GM23248 (cell line): ENCODE data around the gene CDKAL1. TPM values are rescaled to one million over a fixed set of nuclear protein-coding genes. Genes with fewer than 3 reads are reported as not detected.
A peak's percentile ranks its signal among the peaks of the same experiment; 100 is the strongest.

Source experiments
- DNase-seq: peaks from one replicate; pipeline ENCODE4 v3.0.0-alpha.2; 2015
- H2AFZ ChIP-seq: fragments of 200-600 bp; sonication (generic); 2 replicates; pipeline ENCODE4 v1.6.1; 2016; ENCODE audit warnings: antibody characterized with exemption
- H3F3A ChIP-seq: fragments of 200-600 bp; sonication (generic); 2 replicates; pipeline ENCODE4 v1.6.1; 2016; ENCODE audit warnings: mild to moderate bottlenecking, antibody characterized with exemption, mixed run types; ENCODE audit not compliant: insufficient read depth
- H3K27ac ChIP-seq: fragments of 200-600 bp; sonication (generic); 2 replicates; pipeline ENCODE4 v1.5.1; 2016; ENCODE audit warnings: mild to moderate bottlenecking
- H3K27me3 ChIP-seq: fragments of 200-600 bp; sonication (generic); replicated peaks from 2 replicates; pipeline ENCODE4 v1.6.1; 2016; ENCODE audit warnings: mild to moderate bottlenecking; ENCODE audit not compliant: insufficient read depth
- H3K36me3 ChIP-seq: fragments of 200-600 bp; sonication (generic); 2 replicates; pipeline ENCODE4 v1.6.1; 2016; ENCODE audit warnings: low read depth, mild to moderate bottlenecking
- H3K4me1 ChIP-seq: fragments of 200-600 bp; sonication (generic); 2 replicates; pipeline ENCODE4 v1.6.1; 2016; ENCODE audit warnings: mild to moderate bottlenecking; ENCODE audit not compliant: insufficient read depth
- H3K4me2 ChIP-seq: fragments of 200-600 bp; sonication (generic); one replicate; pipeline ENCODE4 v1.6.1; 2016; ENCODE audit warnings: mild to moderate bottlenecking; ENCODE audit not compliant: unreplicated experiment
- H3K4me3 ChIP-seq: fragments of 200-600 bp; sonication (generic); 2 replicates; pipeline ENCODE4 v1.5.1; 2016; ENCODE audit warnings: mild to moderate bottlenecking
- H3K79me2 ChIP-seq: fragments of 200-600 bp; sonication (generic); 2 replicates; pipeline ENCODE4 v1.6.1; 2016; ENCODE audit warnings: mild to moderate bottlenecking; ENCODE audit not compliant: insufficient read depth
- H3K9ac ChIP-seq: fragments of 200-600 bp; sonication (generic); 2 replicates; pipeline ENCODE4 v1.6.1; 2016; ENCODE audit warnings: mild to moderate bottlenecking
- H3K9me2 ChIP-seq: fragments of 200-600 bp; sonication (generic); 2 replicates; pipeline ENCODE4 v1.6.1; 2016; ENCODE audit warnings: mixed run types, mild to moderate bottlenecking, moderate library complexity; ENCODE audit not compliant: insufficient read depth
- H3K9me3 ChIP-seq: fragments of 200-600 bp; sonication (generic); one replicate; pipeline ENCODE4 v1.6.1; 2017; ENCODE audit warnings: low read depth
- H4K20me1 ChIP-seq: fragments of 200-600 bp; sonication (generic); 2 replicates; pipeline ENCODE4 v1.6.0; 2016; ENCODE audit not compliant: insufficient read depth
- EZH2 ChIP-seq: fragments of 200-600 bp; sonication (generic); IDR thresholded peaks from 2 replicates; pipeline ENCODE4 v1.6.1; 2018; ENCODE audit warnings: antibody characterized with exemption, mild to moderate bottlenecking; ENCODE audit not compliant: insufficient read depth, poor library complexity, severe bottlenecking
- EZH2phosphoT487 ChIP-seq: fragments of 200-600 bp; sonication (generic); IDR thresholded peaks from 2 replicates; pipeline ENCODE4 v1.6.1; 2018; ENCODE audit warnings: antibody characterized with exemption, moderate library complexity, mild to moderate bottlenecking, low read depth; ENCODE audit not compliant: insufficient read depth
- WGBS, 2 experiments: methylation state at CpG; one replicate each; pipeline ENCODE4 v1.1.6; 2015 to 2017; ENCODE audit warnings: low lambda C conversion rate in 2 of 2, low coverage in 1 of 2; ENCODE audit errors: missing lambda C conversion rate in 2 of 2; 5-methylcytosine and 5-hydroxymethylcytosine counted together
- in situ Hi-C: fragments of 300-500 bp; cut with MboI; formaldehyde crosslinking; loops from 2 replicates; pipeline ENCODE4 v1.15.0; 2020
- polyA plus RNA-seq: library from polyadenylated mRNA; unstranded; fragments of >200 nt; fragmentation: Nextera tagmentation; extraction: Ambion mirVana; gene quantifications from 2 replicates; pipeline ENCODE4 v1.2.1, GENCODE V29; 2016
- total RNA-seq: library from RNA; depleted of rRNA; stranded (reverse); fragments of >200 nt; shearing (Covaris generic); gene quantifications from 2 replicates; pipeline ENCODE4 v1.2.3, GENCODE V29; 2014

CDKAL1 gene
- total and polyA plus RNA-seq, 2 experiments from 2014 or later: 7.5 to 10.8 TPM

DNA sequence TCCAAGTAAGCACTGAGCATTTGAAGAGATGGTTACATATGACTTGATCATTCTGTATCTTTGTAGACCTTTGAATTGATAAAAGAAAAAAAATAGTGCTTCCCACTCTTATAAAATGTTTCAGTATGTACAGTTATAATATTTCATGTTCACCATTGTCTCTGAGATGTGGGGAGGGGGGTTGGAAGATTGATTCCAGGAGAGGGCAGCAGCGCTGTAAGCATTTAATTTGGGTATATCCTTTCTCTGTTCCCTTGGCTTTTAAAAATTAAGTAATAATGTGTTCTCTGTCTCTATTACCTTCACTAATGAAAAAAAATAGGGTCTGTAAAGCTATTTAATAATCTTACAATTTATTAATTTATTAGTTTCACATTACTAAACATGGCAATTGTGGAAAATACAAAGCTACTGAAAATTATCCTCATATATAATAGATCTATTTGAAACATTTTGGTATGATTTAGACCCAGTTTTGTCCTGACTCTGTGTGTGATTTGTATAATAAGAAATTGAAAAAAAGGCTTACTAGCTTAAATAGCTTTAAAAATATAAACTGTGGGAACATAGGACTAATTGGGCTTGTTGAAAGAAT, 341.2 kb downstream of the CDKAL1 start:
- H3K27ac ChIP-seq: no peak overlapping the region
- in situ Hi-C loops: loop anchor here (10.0 kb wide), 1 partner anchor 709 kb away; no protein-coding TSS in a partner anchor
- peak; percentile 38 for DNase-seq

GRCh38 chr6:20876036-20876435, 341.8 kb downstream of the CDKAL1 start:
- peak overlapping the region; percentile 50 for H3K4me2 ChIP-seq
- H3K27ac ChIP-seq: no peak overlapping the region
- H3K36me3 ChIP-seq: no peaks in the 10 kb centered on the region
- no peaks in the 10 kb centered on the region for H3K79me2 ChIP-seq
- peaks cover 30% of the 10 kb centered on the region for H3K4me1 ChIP-seq
- DNase-seq: peak; percentile 67
- H3F3A ChIP-seq: peaks cover 30% of the 10 kb centered on the region
- H3K27me3 ChIP-seq: no peaks in the 10 kb centered on the region
- H4K20me1 ChIP-seq: no peaks in the 10 kb centered on the region
- in situ Hi-C loops: loop anchor here (10.0 kb wide), 1 partner anchor 709 kb away; no protein-coding TSS in a partner anchor
- H3K9me3 ChIP-seq: no peaks in the 10 kb centered on the region
- no peaks in the 10 kb centered on the region for H3K9me2 ChIP-seq
- 27 to 56% methylated on average over 2 of the region's 2 CpGs for WGBS, 2 experiments
- no peak overlapping the region for H3K9ac ChIP-seq
- no peak overlapping the region for H3K4me3 ChIP-seq
- H2AFZ ChIP-seq: no peak overlapping the region
- no peak for TF ChIP-seq EZH2
- TF ChIP-seq EZH2phosphoT487: no peak

More for the DNA sequence above, 341.2 kb downstream of the CDKAL1 start:
- Histone ChIP-seq H3K4me1 (peaks cover 30% of the 10 kb centered on the region), H3K4me3 (no peak overlapping the region), H4K20me1 (no peaks in the 10 kb centered on the region), H3F3A (peaks cover 30% of the 10 kb centered on the region), H3K27me3 (no peaks in the 10 kb centered on the region), H3K9ac (no peak overlapping the region), H3K9me3 (no peaks in the 10 kb centered on the region), H3K4me2 (peak overlapping the region; percentile 50), H3K9me2 (no peaks in the 10 kb centered on the region), H2AFZ (no peak overlapping the region), H3K79me2 (no peaks in the 10 kb centered on the region), H3K36me3 (no peaks in the 10 kb centered on the region)
- TF ChIP-seq EZH2phosphoT487 (no peak), EZH2 (no peak)
- WGBS, 2 experiments: 95 to 100% methylated on average over 1 of the region's 1 CpG

- H3K4me1 ChIP-seq: peaks cover 30% of the 10 kb centered on the region
- H3K79me2 ChIP-seq: no peaks in the 10 kb centered on the region
- H4K20me1 ChIP-seq: no peaks in the 10 kb centered on the region
- no peaks in the 10 kb centered on the region for H3K9me2 ChIP-seq
- no peak overlapping the region for H2AFZ ChIP-seq
- no peaks in the 10 kb centered on the region for H3K27me3 ChIP-seq
- no peaks in the 10 kb centered on the region for H3K9me3 ChIP-seq
- in situ Hi-C loops: loop anchor here (10.0 kb wide), 1 partner anchor 708 kb away; no protein-coding TSS in a partner anchor
- DNase-seq: no peak
- H3F3A ChIP-seq: peaks cover 30% of the 10 kb centered on the region
- H3K4me3 ChIP-seq: no peak overlapping the region
- peak overlapping the region; percentile 50 for H3K4me2 ChIP-seq
- no peak for TF ChIP-seq EZH2
- no peak for TF ChIP-seq EZH2phosphoT487
- WGBS, 2 experiments: 89 to 94% methylated on average over 2 of the region's 2 CpGs
- no peaks in the 10 kb centered on the region for H3K36me3 ChIP-seq
- no peak overlapping the region; the same call in 1 of the 2 replicates for H3K27ac ChIP-seq
- no peak overlapping the region for H3K9ac ChIP-seq
Measured at GRCh38 chr6:20876561-20876960, 342.3 kb downstream of the CDKAL1 start.

DNA sequence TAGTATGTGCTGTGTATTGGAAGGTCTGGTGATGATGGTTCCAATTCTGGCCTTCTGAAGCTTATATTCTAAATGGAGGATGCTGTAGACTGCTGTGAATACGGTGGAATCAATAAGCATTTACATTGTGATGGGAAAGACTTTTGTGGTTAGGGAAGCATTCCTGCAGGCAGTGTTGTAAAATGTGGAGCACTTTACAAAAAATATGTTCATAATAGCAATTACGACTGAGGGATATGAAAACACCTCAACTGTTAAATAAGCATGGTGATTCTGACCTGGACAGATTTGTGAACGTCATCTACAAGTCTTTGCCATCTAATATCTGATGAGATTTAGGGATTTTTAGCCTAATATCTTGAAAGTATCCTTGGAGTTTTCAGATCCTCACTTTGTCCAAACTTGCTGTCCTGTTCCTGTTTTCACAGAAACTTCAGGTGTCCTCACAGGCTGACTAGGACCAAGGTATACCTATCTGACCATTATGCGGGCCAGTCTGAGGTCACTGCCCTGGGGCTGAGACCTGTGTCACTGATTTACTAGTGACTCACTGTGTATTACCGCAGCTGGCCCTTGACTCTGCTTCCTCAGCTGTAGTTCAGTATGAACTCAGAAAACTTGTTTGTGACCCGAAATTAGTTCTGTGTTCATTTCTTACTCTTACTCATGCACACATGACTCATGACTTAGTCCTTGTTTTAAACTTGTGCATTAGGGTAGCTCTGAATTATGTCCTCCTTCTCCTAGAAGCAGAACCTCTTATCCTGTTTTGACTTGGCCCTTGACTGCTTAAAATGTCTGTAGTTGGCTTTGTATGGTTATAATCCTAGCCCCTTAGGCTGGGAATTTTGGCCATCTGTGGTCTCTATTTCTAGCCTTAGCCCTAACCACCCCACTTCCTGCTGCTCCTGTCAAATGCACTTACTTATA, 343.0 kb downstream of the CDKAL1 start:
- in situ Hi-C loops: loop anchor here (10.0 kb wide), 1 partner anchor 708 kb away; no protein-coding TSS in a partner anchor

More for the DNA sequence above, 343.0 kb downstream of the CDKAL1 start:
- Histone ChIP-seq H3K4me1 (peaks cover 30% of the 10 kb centered on the region), H2AFZ (no peak overlapping the region), H3F3A (peaks cover 30% of the 10 kb centered on the region), H3K4me2 (peak overlapping the region; percentile 50), H3K79me2 (no peaks in the 10 kb centered on the region), H3K4me3 (0 out of 2 replicates have a peak overlapping the region, but pooled peaks have one; percentile 12), H3K36me3 (no peaks in the 10 kb centered on the region), H3K9me2 (no peaks in the 10 kb centered on the region), H3K27ac (peak overlapping the region; percentile 52), H3K9me3 (no peaks in the 10 kb centered on the region), H3K9ac (no peak overlapping the region), H4K20me1 (no peaks in the 10 kb centered on the region), H3K27me3 (no peaks in the 10 kb centered on the region)
- TF ChIP-seq EZH2 (no peak), EZH2phosphoT487 (no peak)
- DNase-seq: peak; percentile 94
- WGBS, 2 experiments: 25 to 30% methylated on average over 6 of the region's 6 CpGs
